ENCODE results near the gene OXTR. TPM values are rescaled to one million over a fixed set of nuclear protein-coding genes. Genes with fewer than 3 reads are reported as not detected.

The OXTR gene
- total and polyA plus RNA-seq, 2 of the 13 experiments (the other 11 are each of a cell fraction or from before 2014, with no cell fraction given): 0.36 to 0.95 TPM

GRCh38 chr3:8733332-8734094 is 35.9 kb downstream of the OXTR start, which contains the start of gene CAV3 (continued):
- TF ChIP-seq HMGXB3 (CRISPR knock-in tag; IDR thresholded peaks at IDR 0.05; ENCODE audit: borderline replicate concordance) (no peak), NR2F6 (IDR thresholded peaks at IDR 0.05) (no peak), NR2F6 (CRISPR knock-in tag; IDR thresholded peaks at IDR 0.05) (no peak), NCOA1 (CRISPR knock-in tag; IDR thresholded peaks at IDR 0.05) (no peak), ZNF121 (CRISPR knock-in tag; IDR thresholded peaks at IDR 0.05) (no peak), STAT6 (CRISPR knock-in tag; IDR thresholded peaks at IDR 0.05; ENCODE audit: borderline replicate concordance) (no peak), GPN1 (CRISPR knock-in tag; IDR thresholded peaks at IDR 0.05; ENCODE audit: borderline replicate concordance) (no peak), ZNF800 (CRISPR knock-in tag; IDR thresholded peaks at IDR 0.05) (no peak), ZNF431 (CRISPR knock-in tag; IDR thresholded peaks at IDR 0.05; ENCODE audit: borderline replicate concordance, low read depth) (no peak)
